IMR-90 (cell line): ENCODE results near the gene PRKCH. TPM values are rescaled to one million over a fixed set of nuclear protein-coding genes. Genes with fewer than 3 reads are reported as not detected.

ENCODE experiments used
- ATAC-seq: fragments of 200-7000 bp; cut with Tn5 transposase; 2 replicates; pipeline ENCODE4 v1.9.1; 2020; ENCODE audit warnings: low read depth, mild to moderate bottlenecking, moderate library complexity
- BruUV-seq: library from RNA; stranded (reverse); fragments of 400-500 nt; replicated peaks from 2 replicates; lab custom pipeline; 2021; lab: Mats Ljungman, UMichigan
- CTCF ChIA-PET: fragments of 300-600 bp; formaldehyde crosslinking; extraction: SDS; loops from one replicate; lab custom pipeline; 2021; ENCODE audit warnings: antibody characterized with exemption; lab: Yijun Ruan, JAX
- POLR2A ChIA-PET: fragments of 300-600 bp; sonication (Branson Sonifier 250); formaldehyde crosslinking; loops from one replicate; lab custom pipeline; 2022; ENCODE audit warnings: antibody characterized with exemption; ENCODE audit not compliant: unreplicated experiment; lab: Charles Lee
- DNase-seq: peaks from one replicate; pipeline ENCODE4 v3.0.0; 2013
- H2AFZ ChIP-seq: replicated peaks from 2 replicates; pipeline ENCODE3; 2013; ENCODE audit warnings: low read length, mild to moderate bottlenecking; ENCODE audit not compliant: poor library complexity
- H2AK5ac ChIP-seq: 2 replicates; pipeline ENCODE4 v1.6.1; 2013; ENCODE audit warnings: low read depth, low read length, inconsistent platforms
- H2AK9ac ChIP-seq: replicated peaks from 2 replicates; pipeline ENCODE3; 2013; ENCODE audit warnings: mild to moderate bottlenecking, low read depth, low read length, moderate library complexity; ENCODE audit not compliant: poor library complexity
- H2BK120ac ChIP-seq: 2 replicates; pipeline ENCODE4 v1.6.1; 2013; ENCODE audit warnings: low read depth, low read length, inconsistent platforms
- H2BK15ac ChIP-seq: 3 replicates; pipeline ENCODE4 v1.6.1; 2013; ENCODE audit warnings: low read depth, low read length, inconsistent platforms
- H2BK20ac ChIP-seq: 2 replicates; pipeline ENCODE4 v1.6.1; 2013; ENCODE audit warnings: low read depth, mild to moderate bottlenecking, inconsistent platforms, low read length, moderate library complexity
- H2BK5ac ChIP-seq: 2 replicates; pipeline ENCODE4 v1.6.1; 2013; ENCODE audit warnings: mild to moderate bottlenecking, low read depth, low read length, inconsistent platforms; ENCODE audit not compliant: poor library complexity, severe bottlenecking
- H3K14ac ChIP-seq: replicated peaks from 2 replicates; pipeline ENCODE4 v1.6.1; 2013; ENCODE audit warnings: low read depth, low read length, inconsistent platforms
- H3K18ac ChIP-seq: 2 replicates; pipeline ENCODE4 v1.6.1; 2013; ENCODE audit warnings: low read depth, low read length, control low read depth
- H3K23ac ChIP-seq: 2 replicates; pipeline ENCODE4 v1.6.1; 2013; ENCODE audit warnings: low read depth, low read length, inconsistent platforms
- H3K27ac ChIP-seq: 2 replicates; pipeline ENCODE4 v1.5.1; 2013; ENCODE audit warnings: mild to moderate bottlenecking, control low read depth, low read length; ENCODE audit not compliant: insufficient read depth
- H3K27me3 ChIP-seq: 2 replicates; pipeline ENCODE4 v1.6.1; 2013; ENCODE audit warnings: low read length; ENCODE audit not compliant: control insufficient read depth, insufficient read depth
- H3K36me3 ChIP-seq: 2 replicates; pipeline ENCODE4 v1.6.1; 2013; ENCODE audit warnings: low read length, mixed read lengths; ENCODE audit not compliant: control insufficient read depth, insufficient read depth
- H3K4ac ChIP-seq: 2 replicates; pipeline ENCODE4 v1.6.1; 2013; ENCODE audit warnings: low read depth, low read length, inconsistent platforms
- H3K4me1 ChIP-seq: 2 replicates; pipeline ENCODE4 v1.6.1; 2013; ENCODE audit warnings: low read length, mixed read lengths; ENCODE audit not compliant: control insufficient read depth, insufficient read depth
- H3K4me2 ChIP-seq: 2 replicates; pipeline ENCODE4 v1.6.1; 2013; ENCODE audit warnings: low read depth, mild to moderate bottlenecking, control low read depth, low read length, moderate library complexity
- H3K4me3 ChIP-seq: 2 replicates; pipeline ENCODE4 v1.5.1; 2013; ENCODE audit warnings: low read depth, mild to moderate bottlenecking, control low read depth, low read length, moderate library complexity; ENCODE audit not compliant: insufficient read depth
- H3K56ac ChIP-seq: 2 replicates; pipeline ENCODE4 v1.6.1; 2013; ENCODE audit warnings: low read length, inconsistent platforms; ENCODE audit not compliant: insufficient read depth; ENCODE audit errors: extremely low read depth
- H3K79me1 ChIP-seq, 2 experiments: 2 replicates each; pipeline ENCODE4 v1.6.1; 2013; ENCODE audit warnings: low read length in 2 of 2, inconsistent platforms in 1 of 2, low read depth in 1 of 2
- H3K9ac ChIP-seq: 2 replicates; pipeline ENCODE4 v1.6.1; 2013; ENCODE audit warnings: low read depth, low read length, control low read depth
- H3K9me1 ChIP-seq: 2 replicates; pipeline ENCODE4 v1.6.1; 2013; ENCODE audit warnings: low read length, inconsistent platforms; ENCODE audit not compliant: insufficient read depth
- H3K9me3 ChIP-seq: 2 replicates; pipeline ENCODE4 v1.6.1; 2013; ENCODE audit warnings: low read length; ENCODE audit not compliant: control insufficient read depth, insufficient read depth
- H4K20me1 ChIP-seq: 2 replicates; pipeline ENCODE4 v1.6.1; 2013; ENCODE audit warnings: low read length, inconsistent platforms; ENCODE audit not compliant: insufficient read depth
- H4K5ac ChIP-seq: 2 replicates; pipeline ENCODE4 v1.6.1; 2013; ENCODE audit warnings: mild to moderate bottlenecking, low read depth, low read length, control low read depth
- H4K8ac ChIP-seq, 2 experiments: 2 replicates each; pipeline ENCODE4 v1.6.1; 2013; ENCODE audit warnings: low read depth in 2 of 2, low read length in 2 of 2, control low read depth in 1 of 2, inconsistent platforms in 1 of 2
- H4K91ac ChIP-seq: 2 replicates; pipeline ENCODE4 v1.6.1; 2013; ENCODE audit warnings: low read depth, low read length, inconsistent platforms; ENCODE audit not compliant: insufficient read depth
- BHLHE40 ChIP-seq: fragments of 150-350 bp; IDR thresholded peaks from 2 replicates; pipeline ENCODE4 v1.6.1; 2016; ENCODE audit warnings: mild to moderate bottlenecking, low read depth, low read length
- WGBS, 2 experiments: methylation state at CpG; one replicate each; pipeline versions ENCODE4 v1.1.5 to v1.1.7; 2013; ENCODE audit warnings: missing lambda C conversion rate in 2 of 2; ENCODE audit not compliant: insufficient read length in 1 of 2; ENCODE audit errors: extremely low coverage in 2 of 2; 5-methylcytosine and 5-hydroxymethylcytosine counted together
- dilution Hi-C: fragments of 300-500 bp; cut with HindIII; formaldehyde crosslinking; loops from one replicate; pipeline ENCODE4 v1.14.3; 2018; ENCODE audit warnings: low sequenced_read_pairs; ENCODE audit not compliant: unreplicated experiment
- in situ Hi-C: fragments of 300-500 bp; cut with MboI; formaldehyde crosslinking; loops from 3 replicates; pipeline ENCODE4 v1.14.3; 2019; ENCODE audit warnings: low sequenced_read_pairs, inconsistent platforms, mixed read lengths
- intact Hi-C: fragments of 100-400 bp; cut with micrococcal nuclease; formaldehyde crosslinking; loops from 2 replicates; pipeline ENCODE4 v1.10.0; 2022
- polyA plus RNA-seq, 3 experiments: library from polyadenylated mRNA; depleted of rRNA; stranded (reverse); fragments of >200 nt; gene quantifications; 2 replicates each; pipeline ENCODE4 v1.2.3, GENCODE V29; 2012; ENCODE audit warnings: low replicate concordance in 1 of 3
- total RNA-seq: library from RNA; depleted of rRNA; stranded (reverse); fragments of >200 nt; gene quantifications from 2 replicates; pipeline ENCODE4 v1.2.3, GENCODE V29; 2012

The PRKCH gene
- total and polyA plus RNA-seq, 2 of the 4 experiments (the other 2 are of a cell fraction), result 1.6 to 2.3 TPM

GRCh38 chr14:61333087-61333486 is 11.7 kb downstream of the PRKCH start:
- Histone ChIP-seq H3K27me3 (peaks cover 27% of the 10 kb centered on the region), H3K56ac (no peak overlapping the region), H3K14ac (no peak overlapping the region), H2BK120ac (no peak overlapping the region), H4K8ac (no peak overlapping the region), H3K18ac (no peak overlapping the region), H2BK5ac (no peak overlapping the region), H3K9me3 (no peaks in the 10 kb centered on the region), H2BK15ac (no peak overlapping the region), H4K5ac (no peak overlapping the region), H2AK9ac (no peak overlapping the region), H3K23ac (no peak overlapping the region), H3K4me1 (no peaks in the 10 kb centered on the region), H3K9ac (no peak overlapping the region), H2BK20ac (no peak overlapping the region), H3K36me3 (no peaks in the 10 kb centered on the region), H3K4me3 (no peak overlapping the region), H3K4me2 (no peak overlapping the region), H3K27ac (no peak overlapping the region), H3K4ac (no peak overlapping the region), H2AK5ac (no peak overlapping the region), H3K79me1 (no peaks in the 10 kb centered on the region), H2AFZ (no peak overlapping the region), H3K9me1 (no peaks in the 10 kb centered on the region), H4K91ac (no peak overlapping the region), H4K20me1 (no peaks in the 10 kb centered on the region)
- in situ Hi-C loops (no loop called here), dilution Hi-C loops (no loop called here), intact Hi-C loops (no loop called here)
- ChIA-PET CTCF (interaction anchor here (0.6 kb wide), 1 partner anchor 1046 kb away, joined by 3 read pairs; no protein-coding TSS in a partner anchor), POLR2A (interaction anchor here (0.6 kb wide), 1 partner anchor 23 kb away, joined by 3 read pairs; no protein-coding TSS in a partner anchor)
- no peak for ATAC-seq
- no peak for TF ChIP-seq BHLHE40
- BruUV-seq, result no TSS peak
- no peak for DNase-seq
- no CpG with 5 or more reads among the region's 1 CpG for WGBS, 2 experiments
